SJSA1 (cell line): ENCODE measurements around the gene STOX2. TPM values are rescaled to one million over a fixed set of nuclear protein-coding genes. Genes with fewer than 3 reads are reported as not detected.

ENCODE experiments used
- DNase-seq, 2 experiments: peaks; one replicate each; pipeline ENCODE4 v3.0.0-alpha.2; 2015 to 2020; ENCODE audit warnings: low spot score in 2 of 2, low read depth in 1 of 2
- H3K27ac ChIP-seq: fragments of 250-450 bp; sonication (Bioruptor Pico); 2 replicates; pipeline ENCODE4 v1.5.1; 2020; ENCODE audit warnings: mild to moderate bottlenecking, moderate library complexity
- H3K27me3 ChIP-seq: fragments of 250-450 bp; sonication (Bioruptor Pico); replicated peaks from 2 replicates; pipeline ENCODE4 v1.5.1; 2020; ENCODE audit warnings: mild to moderate bottlenecking, moderate library complexity
- H3K36me3 ChIP-seq: fragments of 250-450 bp; sonication (Bioruptor Pico); 2 replicates; pipeline ENCODE4 v1.5.1; 2020; ENCODE audit warnings: mild to moderate bottlenecking
- H3K4me1 ChIP-seq: fragments of 250-450 bp; sonication (Bioruptor Pico); replicated peaks from 2 replicates; pipeline ENCODE4 v1.6.1; 2021; ENCODE audit warnings: mild to moderate bottlenecking
- H3K4me3 ChIP-seq: fragments of 250-450 bp; sonication (Bioruptor Pico); 2 replicates; pipeline ENCODE4 v1.5.1; 2020; ENCODE audit warnings: mild to moderate bottlenecking
- H3K9me3 ChIP-seq: fragments of 250-450 bp; sonication (Bioruptor Pico); replicated peaks from 2 replicates; pipeline ENCODE4 v1.5.1; 2020; ENCODE audit warnings: mild to moderate bottlenecking
- total RNA-seq: library from RNA; depleted of rRNA; stranded (reverse); fragments of >200 nt; shearing (Covaris generic); gene quantifications from 2 replicates; pipeline ENCODE4 v1.2.3, GENCODE V29; 2014

STOX2 gene
- total RNA-seq, 1 experiment from 2014 or later: 0.55 TPM

GRCh38 chr4:183906739-183907651 lies 1.9 kb downstream of the STOX2 start:
- H3K4me1 ChIP-seq: peaks cover 14% of the 10 kb centered on the region
- no peaks in the 10 kb centered on the region for H3K9me3 ChIP-seq
- H3K4me3 ChIP-seq: no peak overlapping the region
- no peaks in the 10 kb centered on the region for H3K36me3 ChIP-seq
- H3K27ac ChIP-seq: no peak overlapping the region
- H3K27me3 ChIP-seq: peaks cover 58% of the 10 kb centered on the region
- DNase-seq: no peak

GRCh38 chr4:183907871-183908683 lies 3.0 kb downstream of the STOX2 start:
- Histone ChIP-seq H3K27me3 (peaks cover 58% of the 10 kb centered on the region), H3K4me3 (no peak overlapping the region), H3K27ac (no peak overlapping the region), H3K4me1 (peaks cover 14% of the 10 kb centered on the region), H3K9me3 (no peaks in the 10 kb centered on the region), H3K36me3 (no peaks in the 10 kb centered on the region)
- no peak for DNase-seq

- Histone ChIP-seq H3K4me3 (no peak overlapping the region), H3K4me1 (peaks cover 14% of the 10 kb centered on the region), H3K27me3 (peaks cover 55% of the 10 kb centered on the region), H3K36me3 (no peaks in the 10 kb centered on the region), H3K9me3 (no peaks in the 10 kb centered on the region), H3K27ac (no peak overlapping the region)
- no peak for DNase-seq
Observed at GRCh38 chr4:183909187-183909586, 4.1 kb downstream of the STOX2 start.

GRCh38 chr4:183909801-183910200 lies 4.7 kb downstream of the STOX2 start:
- no peaks in the 10 kb centered on the region for H3K9me3 ChIP-seq
- DNase-seq: no peak
- H3K4me3 ChIP-seq: no peak overlapping the region
- H3K36me3 ChIP-seq: no peaks in the 10 kb centered on the region
- H3K27me3 ChIP-seq: peaks cover 49% of the 10 kb centered on the region
- H3K27ac ChIP-seq: no peak overlapping the region
- H3K4me1 ChIP-seq: peaks cover 14% of the 10 kb centered on the region

- Histone ChIP-seq H3K36me3 (no peaks in the 10 kb centered on the region), H3K9me3 (no peaks in the 10 kb centered on the region), H3K27me3 (peaks cover 23% of the 10 kb centered on the region), H3K27ac (no peak overlapping the region), H3K4me1 (no peaks in the 10 kb centered on the region), H3K4me3 (no peak overlapping the region)
- DNase-seq: no peak
Observed at GRCh38 chr4:183912585-183912984, 7.5 kb downstream of the STOX2 start.

GRCh38 chr4:183915976-183916375 lies 10.9 kb downstream of the STOX2 start:
- H3K27ac ChIP-seq: no peak overlapping the region
- no peak for DNase-seq
- H3K4me1 ChIP-seq: no peaks in the 10 kb centered on the region
- no peaks in the 10 kb centered on the region for H3K9me3 ChIP-seq
- no peak overlapping the region for H3K4me3 ChIP-seq
- peaks cover 13% of the 10 kb centered on the region; the same call in 1 of the 2 replicates for H3K27me3 ChIP-seq
- H3K36me3 ChIP-seq: no peaks in the 10 kb centered on the region

- DNase-seq: no peak
- peaks cover 14% of the 10 kb centered on the region; the same call in 1 of the 2 replicates for H3K27me3 ChIP-seq
- no peak overlapping the region for H3K27ac ChIP-seq
- H3K4me3 ChIP-seq: no peak overlapping the region
- no peaks in the 10 kb centered on the region for H3K4me1 ChIP-seq
- no peaks in the 10 kb centered on the region for H3K9me3 ChIP-seq
- no peaks in the 10 kb centered on the region for H3K36me3 ChIP-seq
Observed at GRCh38 chr4:183918696-183919095, 13.6 kb downstream of the STOX2 start.

- DNase-seq: no peak
- Histone ChIP-seq H3K27me3 (peaks cover 14% of the 10 kb centered on the region; the same call in 1 of the 2 replicates), H3K4me1 (no peaks in the 10 kb centered on the region), H3K36me3 (no peaks in the 10 kb centered on the region), H3K9me3 (no peaks in the 10 kb centered on the region), H3K4me3 (no peak overlapping the region), H3K27ac (no peak overlapping the region)
Observed at GRCh38 chr4:183919141-183919540, 14.0 kb downstream of the STOX2 start.

GRCh38 chr4:183920512-183920911 lies 15.4 kb downstream of the STOX2 start:
- H3K4me1 ChIP-seq: no peaks in the 10 kb centered on the region
- no peaks in the 10 kb centered on the region for H3K9me3 ChIP-seq
- H3K27me3 ChIP-seq: peaks cover 14% of the 10 kb centered on the region; the same call in 1 of the 2 replicates
- DNase-seq: no peak
- no peak overlapping the region for H3K27ac ChIP-seq
- no peaks in the 10 kb centered on the region for H3K36me3 ChIP-seq
- H3K4me3 ChIP-seq: no peak overlapping the region

- H3K27ac ChIP-seq: no peak overlapping the region
- no peak for DNase-seq
- H3K4me3 ChIP-seq: no peak overlapping the region
- H3K36me3 ChIP-seq: no peaks in the 10 kb centered on the region
- no peaks in the 10 kb centered on the region for H3K4me1 ChIP-seq
- H3K27me3 ChIP-seq: peaks cover 14% of the 10 kb centered on the region; the same call in 1 of the 2 replicates
- H3K9me3 ChIP-seq: no peaks in the 10 kb centered on the region
Observed at GRCh38 chr4:183921335-183921734, 16.2 kb downstream of the STOX2 start.

GRCh38 chr4:183924362-183925044 lies 19.4 kb downstream of the STOX2 start:
- Histone ChIP-seq H3K27ac (no peak overlapping the region), H3K36me3 (no peaks in the 10 kb centered on the region), H3K4me1 (no peaks in the 10 kb centered on the region), H3K27me3 (peaks cover 8% of the 10 kb centered on the region; the same call in 1 of the 2 replicates), H3K9me3 (no peaks in the 10 kb centered on the region), H3K4me3 (no peak overlapping the region)
- DNase-seq: no peak

- Histone ChIP-seq H3K4me1 (no peaks in the 10 kb centered on the region), H3K4me3 (no peak overlapping the region), H3K27me3 (no peaks in the 10 kb centered on the region), H3K36me3 (no peaks in the 10 kb centered on the region), H3K27ac (no peak overlapping the region), H3K9me3 (no peaks in the 10 kb centered on the region)
- DNase-seq: no peak
Observed at GRCh38 chr4:183926950-183927349, 21.8 kb downstream of the STOX2 start.

GRCh38 chr4:183932576-183932975 lies 27.5 kb downstream of the STOX2 start:
- no peak overlapping the region for H3K27ac ChIP-seq
- no peaks in the 10 kb centered on the region for H3K27me3 ChIP-seq
- no peaks in the 10 kb centered on the region for H3K4me1 ChIP-seq
- no peak overlapping the region for H3K4me3 ChIP-seq
- H3K36me3 ChIP-seq: no peaks in the 10 kb centered on the region
- no peaks in the 10 kb centered on the region for H3K9me3 ChIP-seq
- DNase-seq: no peak
